OCI-LY3 (cell line): ENCODE data around the gene SPAG8.

Source experiments
- EZH2phosphoT487 ChIP-seq: fragments of 200-600 bp; shearing (Covaris generic); IDR thresholded peaks from 2 replicates; pipeline ENCODE4 v1.6.1; 2018; ENCODE audit warnings: antibody characterized with exemption, mixed run types, low read depth
- TF ChIP-seq, protein P1 (sequence below): fragments of 200-600, 300-600 bp; sonication (generic); IDR thresholded peaks from 2 replicates; pipeline ENCODE4 v1.5.1; 2014; ENCODE audit warnings: antibody characterized with exemption, low read length, low read depth

DNA sequence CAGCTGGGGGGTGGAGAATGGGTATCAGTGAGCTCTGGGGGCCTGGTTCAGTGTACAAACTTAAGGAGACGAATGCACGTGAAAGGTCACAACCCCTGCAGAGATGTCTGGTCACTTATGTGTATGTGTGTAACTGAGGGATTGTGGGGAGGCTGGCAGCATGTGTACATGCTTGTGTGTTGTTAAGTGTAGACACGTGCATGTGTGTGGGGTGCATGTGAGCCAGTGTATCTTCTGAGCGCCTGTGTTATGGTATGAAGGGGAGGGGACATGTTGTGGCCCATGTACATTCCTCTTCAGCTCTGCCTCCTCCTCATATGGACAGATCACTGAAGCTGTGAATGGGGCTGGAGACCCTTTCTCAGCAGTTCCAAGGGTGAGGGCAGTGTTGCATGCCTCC is 19.0 kb upstream of the SPAG8 start:
- TF ChIP-seq, protein P1, sequence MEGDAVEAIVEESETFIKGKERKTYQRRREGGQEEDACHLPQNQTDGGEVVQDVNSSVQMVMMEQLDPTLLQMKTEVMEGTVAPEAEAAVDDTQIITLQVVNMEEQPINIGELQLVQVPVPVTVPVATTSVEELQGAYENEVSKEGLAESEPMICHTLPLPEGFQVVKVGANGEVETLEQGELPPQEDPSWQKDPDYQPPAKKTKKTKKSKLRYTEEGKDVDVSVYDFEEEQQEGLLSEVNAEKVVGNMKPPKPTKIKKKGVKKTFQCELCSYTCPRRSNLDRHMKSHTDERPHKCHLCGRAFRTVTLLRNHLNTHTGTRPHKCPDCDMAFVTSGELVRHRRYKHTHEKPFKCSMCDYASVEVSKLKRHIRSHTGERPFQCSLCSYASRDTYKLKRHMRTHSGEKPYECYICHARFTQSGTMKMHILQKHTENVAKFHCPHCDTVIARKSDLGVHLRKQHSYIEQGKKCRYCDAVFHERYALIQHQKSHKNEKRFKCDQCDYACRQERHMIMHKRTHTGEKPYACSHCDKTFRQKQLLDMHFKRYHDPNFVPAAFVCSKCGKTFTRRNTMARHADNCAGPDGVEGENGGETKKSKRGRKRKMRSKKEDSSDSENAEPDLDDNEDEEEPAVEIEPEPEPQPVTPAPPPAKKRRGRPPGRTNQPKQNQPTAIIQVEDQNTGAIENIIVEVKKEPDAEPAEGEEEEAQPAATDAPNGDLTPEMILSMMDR, result no peak
- TF ChIP-seq EZH2phosphoT487, result no peak
